ENCODE data around the gene WNK4.

WNK4 gene

GRCh38 chr17:42772945-42773289, 7.5 kb upstream of the WNK4 start:
- DNase-seq (ENCODE audit: low read depth): no peak

- peak; percentile 63 for DNase-seq (ENCODE audit: low read depth)
These were observed 6.9 kb upstream of the WNK4 start, which contains the start of gene VPS25 for GRCh38 chr17:42773290-42774035. Gene VPS25, plus strand, starts transcription at chr17:42773449. Its CDS starts 27 bp downstream, at chr17:42773476.

GRCh38 chr17:42774066-42774745, 6.2 kb upstream of the WNK4 start:
- DNase-seq (ENCODE audit: low read depth): no peak

- no peak for DNase-seq (ENCODE audit: low read depth)
These were observed 4.8 kb upstream of the WNK4 start for GRCh38 chr17:42775534-42776098.

- no peak for DNase-seq (ENCODE audit: low read depth)
These were observed 1.8 kb upstream of the WNK4 start for GRCh38 chr17:42778570-42778969.

GRCh38 chr17:42779304-42779935, 990 bp upstream of the WNK4 start:
- no peak for DNase-seq (ENCODE audit: low read depth)

GRCh38 chr17:42780851-42781638, 635 bp downstream of the WNK4 start:
- no peak for DNase-seq (ENCODE audit: low read depth)

- DNase-seq (ENCODE audit: low read depth): no peak
These were observed 1.3 kb downstream of the WNK4 start for GRCh38 chr17:42781639-42782165.

GRCh38 chr17:42782166-42783061, 2.0 kb downstream of the WNK4 start:
- no peak for DNase-seq (ENCODE audit: low read depth)

GRCh38 chr17:42783062-42783790, 2.8 kb downstream of the WNK4 start:
- DNase-seq (ENCODE audit: low read depth): no peak

- DNase-seq (ENCODE audit: low read depth): no peak
These were observed 3.4 kb downstream of the WNK4 start for GRCh38 chr17:42783791-42784138.

- no peak for DNase-seq (ENCODE audit: low read depth)
These were observed 4.0 kb downstream of the WNK4 start for GRCh38 chr17:42784409-42784808.

GRCh38 chr17:42784811-42785592, 4.6 kb downstream of the WNK4 start:
- DNase-seq (ENCODE audit: low read depth): no peak

GRCh38 chr17:42787266-42787665, 6.9 kb downstream of the WNK4 start:
- no peak for DNase-seq (ENCODE audit: low read depth)

- no peak for DNase-seq (ENCODE audit: low read depth)
These were observed 11.5 kb downstream of the WNK4 start for GRCh38 chr17:42791948-42792347.

- no peak for DNase-seq (ENCODE audit: low read depth)
These were observed 12.1 kb downstream of the WNK4 start for GRCh38 chr17:42792545-42792944.

- DNase-seq (ENCODE audit: low read depth): no peak
These were observed 14.7 kb downstream of the WNK4 start for GRCh38 chr17:42795061-42795460.

GRCh38 chr17:42795465-42795864, 15.1 kb downstream of the WNK4 start:
- no peak for DNase-seq (ENCODE audit: low read depth)

GRCh38 chr17:42796066-42796758, 15.8 kb downstream of the WNK4 start:
- no peak for DNase-seq (ENCODE audit: low read depth)

All from stimulated activated CD8-positive, alpha-beta memory T cell treated with anti-CD3 and anti-CD28 coated beads, Interleukin-12 subunit alpha, Interleukin-12 subunit beta, amount 100 ng/mL, for 1 hour (primary cell).